NCI-H748 (cell line): ENCODE data around the gene GPR148.

Experiments used
- DNase-seq: peaks from one replicate; lab custom pipeline; 2025; ENCODE audit not compliant: unreplicated experiment; lab: John Stamatoyannopoulos, UW

The GPR148 gene

GRCh38 chr2:130768191-130768855 lies 39.5 kb downstream of the GPR148 start:
- DNase-seq, result no peak

GRCh38 chr2:130769343-130769907 lies 40.6 kb downstream of the GPR148 start:
- no peak for DNase-seq

GRCh38 chr2:130776550-130776949 lies 47.7 kb downstream of the GPR148 start:
- no peak for DNase-seq

GRCh38 chr2:130778781-130779180 lies 49.9 kb downstream of the GPR148 start:
- no peak for DNase-seq
